DOHH2 (cell line): ENCODE data around the gene POLR2C.

Source experiments
- EZH2phosphoT487 ChIP-seq: fragments of 200-600 bp; sonication (generic); IDR thresholded peaks from 2 replicates; pipeline ENCODE4 v1.6.1; 2017; ENCODE audit warnings: borderline replicate concordance, mild to moderate bottlenecking, antibody characterized with exemption, low read length, moderate library complexity, mixed read lengths
- TF ChIP-seq, protein P1 (sequence below): fragments of 200-600 bp; sonication (generic); IDR thresholded peaks from one replicate; pipeline ENCODE4 v1.5.1; 2014; ENCODE audit warnings: antibody characterized with exemption, mild to moderate bottlenecking, low read depth, low read length; ENCODE audit not compliant: poor library complexity, severe bottlenecking

DNA sequence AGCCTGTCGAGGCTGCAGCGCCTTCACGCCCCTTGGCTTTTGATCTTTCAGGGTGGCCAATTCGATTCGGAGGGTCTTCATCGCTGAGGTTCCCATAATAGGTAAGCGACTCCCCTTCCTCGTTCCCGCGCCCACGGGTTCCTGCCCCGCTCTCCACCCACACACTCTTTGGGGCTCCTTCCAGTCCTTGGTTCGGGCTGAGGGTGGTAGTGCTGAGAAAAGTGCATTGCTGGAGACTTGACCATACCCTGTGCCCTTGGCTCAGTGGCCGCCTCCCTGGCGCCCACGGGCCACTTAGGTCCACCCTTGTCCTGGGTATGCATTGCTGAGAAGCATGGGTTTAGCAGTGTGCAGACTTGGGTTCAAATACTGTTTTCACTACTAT lies 491 bp downstream of the POLR2C start:
- TF ChIP-seq, protein P1, sequence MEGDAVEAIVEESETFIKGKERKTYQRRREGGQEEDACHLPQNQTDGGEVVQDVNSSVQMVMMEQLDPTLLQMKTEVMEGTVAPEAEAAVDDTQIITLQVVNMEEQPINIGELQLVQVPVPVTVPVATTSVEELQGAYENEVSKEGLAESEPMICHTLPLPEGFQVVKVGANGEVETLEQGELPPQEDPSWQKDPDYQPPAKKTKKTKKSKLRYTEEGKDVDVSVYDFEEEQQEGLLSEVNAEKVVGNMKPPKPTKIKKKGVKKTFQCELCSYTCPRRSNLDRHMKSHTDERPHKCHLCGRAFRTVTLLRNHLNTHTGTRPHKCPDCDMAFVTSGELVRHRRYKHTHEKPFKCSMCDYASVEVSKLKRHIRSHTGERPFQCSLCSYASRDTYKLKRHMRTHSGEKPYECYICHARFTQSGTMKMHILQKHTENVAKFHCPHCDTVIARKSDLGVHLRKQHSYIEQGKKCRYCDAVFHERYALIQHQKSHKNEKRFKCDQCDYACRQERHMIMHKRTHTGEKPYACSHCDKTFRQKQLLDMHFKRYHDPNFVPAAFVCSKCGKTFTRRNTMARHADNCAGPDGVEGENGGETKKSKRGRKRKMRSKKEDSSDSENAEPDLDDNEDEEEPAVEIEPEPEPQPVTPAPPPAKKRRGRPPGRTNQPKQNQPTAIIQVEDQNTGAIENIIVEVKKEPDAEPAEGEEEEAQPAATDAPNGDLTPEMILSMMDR: no peak
- no peak for TF ChIP-seq EZH2phosphoT487
